HG03039 (cell line): ENCODE results near the gene DAPK2.

Source experiments
- ATAC-seq: cut with Tn5 transposase; IDR thresholded peaks from one replicate; pipeline ENCODE4 v1.9.1; 2021; ENCODE audit warnings: mild to moderate bottlenecking, moderate library complexity; ENCODE audit not compliant: unreplicated experiment

Gene DAPK2

GRCh38 chr15:63899193-63899592 is 147.1 kb downstream of the DAPK2 start:
- no peak for ATAC-seq

DNA sequence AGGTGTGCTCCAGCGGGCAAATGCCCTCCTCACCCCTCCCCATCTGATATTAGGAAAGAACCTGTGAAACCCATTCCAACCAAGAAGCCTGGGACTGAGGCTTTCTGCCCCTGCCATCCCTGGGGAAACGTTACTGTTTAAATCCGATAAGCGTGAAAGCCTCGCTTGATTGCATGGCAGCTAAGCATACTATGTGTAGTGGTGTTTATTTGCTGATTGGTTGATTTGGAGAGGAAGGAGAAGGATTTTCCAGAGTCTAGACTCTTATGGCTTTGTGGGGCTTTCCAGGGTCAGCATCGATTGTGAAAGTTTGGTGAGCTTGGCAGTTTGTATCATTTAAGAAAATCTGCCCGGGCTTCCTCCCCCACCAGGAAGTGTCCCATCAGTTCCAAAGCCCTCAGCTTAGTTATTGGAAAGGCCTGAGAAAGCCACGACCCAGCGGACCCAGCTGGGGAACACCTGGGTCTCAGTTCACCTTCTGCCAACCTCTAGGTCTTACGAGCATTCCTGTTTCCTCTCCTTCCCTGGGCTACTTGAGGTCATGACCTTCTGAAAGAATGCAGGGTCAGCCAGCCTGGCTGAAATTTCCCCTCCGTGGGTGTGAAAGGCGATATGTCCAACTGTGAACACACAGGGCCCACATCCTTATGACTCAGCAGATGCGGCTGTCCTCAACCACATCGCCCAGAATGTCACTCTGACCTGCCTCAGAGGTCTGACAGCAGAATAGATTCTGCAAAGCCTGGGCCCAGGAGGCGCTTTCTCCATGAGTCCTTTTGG is 149.8 kb downstream of the DAPK2 start:
- ATAC-seq: peak; percentile 51

DNA sequence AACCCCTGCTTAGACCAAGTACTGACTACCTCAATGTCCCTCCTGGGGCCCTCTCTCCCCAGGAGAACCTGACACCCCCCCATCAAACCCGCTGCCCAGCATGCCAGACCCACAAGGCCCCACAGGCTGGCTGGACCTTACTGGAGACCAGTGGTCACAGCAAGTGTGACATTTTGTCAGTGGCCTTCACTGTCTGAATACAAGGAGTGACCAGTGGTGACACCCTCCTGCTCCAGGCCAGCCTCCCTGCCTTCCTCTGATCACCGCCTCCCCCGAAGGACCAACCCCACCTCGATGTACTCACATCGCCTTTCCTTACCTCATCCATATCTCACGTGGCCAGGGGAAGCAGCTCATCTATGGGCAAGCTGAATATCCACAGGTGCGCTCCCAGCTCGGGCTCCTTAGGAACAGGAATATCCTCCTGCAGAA is 150.5 kb downstream of the DAPK2 start:
- ATAC-seq: no peak

DNA sequence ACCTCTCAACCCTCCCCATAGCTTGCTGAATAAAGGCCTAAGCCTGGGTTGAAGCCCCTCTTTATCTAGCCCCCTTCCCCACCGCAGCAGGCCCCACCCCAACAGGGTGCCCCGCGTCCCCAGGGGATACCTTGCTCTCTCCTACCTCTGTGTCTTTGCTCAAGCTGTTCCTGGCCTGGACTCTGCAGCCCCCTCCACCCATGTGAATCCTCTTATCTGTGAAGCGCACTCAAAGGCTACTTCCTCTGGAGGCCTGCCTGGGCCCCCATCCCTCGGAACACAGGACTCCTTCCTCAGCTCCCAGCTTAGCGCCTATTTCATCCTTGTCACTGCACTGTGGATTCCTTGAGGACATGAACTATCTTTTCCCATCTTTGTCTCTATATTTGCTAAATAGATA is 151.1 kb downstream of the DAPK2 start:
- ATAC-seq: no peak

DNA sequence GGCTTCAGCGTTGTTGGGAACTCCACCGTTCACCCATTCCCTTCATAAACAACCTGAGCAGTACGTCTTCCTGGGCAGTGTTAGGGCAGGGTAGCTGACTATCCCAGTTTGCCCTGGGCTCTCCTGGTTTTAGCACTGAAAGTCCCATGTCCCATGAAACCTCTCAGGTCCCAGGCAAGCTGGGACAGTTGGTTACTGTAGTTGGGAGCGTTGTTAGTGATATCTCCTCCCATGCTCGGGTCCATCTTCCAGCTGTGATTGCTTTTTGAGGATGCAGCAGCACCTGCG is 151.7 kb downstream of the DAPK2 start:
- no peak for ATAC-seq

DNA sequence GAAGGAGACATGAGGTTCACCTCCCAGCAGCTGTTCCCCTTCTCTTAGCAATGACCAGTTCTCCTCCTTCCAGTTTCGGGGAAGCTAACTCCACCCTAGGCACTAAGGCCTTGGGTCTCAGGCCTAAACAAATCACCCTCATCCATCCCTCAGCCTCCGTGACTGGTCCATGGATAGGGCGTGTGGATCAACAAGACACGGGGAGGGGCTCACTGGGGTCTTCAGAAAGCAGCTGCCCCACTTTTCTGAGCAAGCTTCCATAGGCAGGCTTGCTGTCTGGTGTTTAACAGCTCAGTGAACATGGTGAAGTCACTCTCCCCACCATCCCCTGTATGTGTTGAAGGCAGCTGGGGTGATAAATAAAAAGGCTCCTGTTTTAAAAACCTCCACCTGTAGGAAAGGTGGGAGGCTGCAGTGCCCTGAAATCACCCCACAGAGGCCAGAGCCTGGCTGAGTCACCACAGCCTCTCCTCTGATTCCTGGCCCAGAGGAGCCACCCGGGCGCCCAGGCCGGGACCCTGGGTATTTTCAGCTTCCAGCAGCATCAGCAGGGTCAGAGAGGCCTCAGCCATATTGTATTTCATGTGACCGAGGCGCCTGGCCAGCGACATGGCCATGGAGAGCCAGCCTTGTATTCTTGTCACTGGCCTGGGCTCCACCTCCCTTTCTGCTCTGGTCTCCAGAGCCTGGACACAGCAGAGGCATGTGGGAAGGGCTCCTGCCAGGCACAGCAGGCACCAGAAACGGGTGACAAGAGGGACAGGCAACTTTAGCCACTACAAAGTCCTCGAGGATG is 152.2 kb downstream of the DAPK2 start:
- ATAC-seq: no peak

GRCh38 chr15:63892794-63893441 is 153.4 kb downstream of the DAPK2 start:
- ATAC-seq: no peak

- ATAC-seq: no peak
These were observed 154.5 kb downstream of the DAPK2 start for GRCh38 chr15:63891768-63892133.

DNA sequence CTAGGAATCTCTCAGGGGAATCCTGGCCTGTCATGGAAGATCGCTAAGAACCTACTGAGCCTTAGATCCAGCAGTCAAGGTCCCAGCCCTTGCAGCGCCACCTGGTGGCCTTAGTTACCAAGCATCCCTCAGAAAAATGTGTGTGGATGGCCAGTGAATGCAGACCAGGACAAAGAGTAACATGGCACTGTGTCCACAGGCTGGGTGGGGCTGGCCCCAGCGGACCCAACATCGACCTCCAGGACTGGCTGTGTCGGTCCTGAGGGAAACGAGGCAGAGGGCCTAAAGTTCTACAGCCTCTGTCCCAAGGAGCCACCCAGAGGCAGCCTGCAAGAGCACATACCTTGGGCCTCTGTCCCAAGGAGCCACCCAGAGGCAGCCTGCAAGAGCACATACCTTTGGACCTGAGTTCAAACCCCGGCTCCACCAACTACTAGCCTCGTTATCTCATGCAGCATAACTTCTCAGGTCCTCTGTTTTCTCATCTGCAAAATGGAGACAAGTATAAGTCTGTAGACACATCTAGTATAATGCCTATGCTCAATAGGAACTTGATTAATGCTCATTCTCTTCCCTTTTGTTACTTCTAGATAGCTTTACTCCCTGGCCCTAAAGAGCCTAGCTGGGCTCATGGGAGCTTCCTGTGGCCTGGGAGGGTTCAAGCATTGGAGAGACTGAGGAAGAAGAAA is 155.1 kb downstream of the DAPK2 start:
- no peak for ATAC-seq

- no peak for ATAC-seq
These were observed 155.7 kb downstream of the DAPK2 start for GRCh38 chr15:63890617-63891016.

DNA sequence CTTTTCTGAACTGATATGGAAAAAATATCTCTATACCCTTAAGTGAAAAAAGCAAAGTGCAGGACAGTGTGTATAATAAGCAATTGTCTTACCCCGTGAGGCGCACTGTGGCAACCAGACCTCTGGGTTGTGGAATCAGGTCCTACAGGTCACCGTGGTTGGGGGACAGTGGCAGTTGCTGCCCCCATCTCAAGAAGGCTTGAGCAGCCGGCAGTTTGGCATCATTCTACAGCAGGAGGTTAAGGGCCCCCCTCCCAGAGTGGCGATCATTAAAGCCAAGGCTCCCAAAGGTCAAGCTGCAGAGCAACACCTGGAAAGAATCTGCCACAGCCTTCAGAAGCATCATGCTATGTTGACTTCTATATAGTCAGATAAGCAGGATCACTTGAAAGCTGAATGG is 156.5 kb downstream of the DAPK2 start:
- ATAC-seq: no peak

- ATAC-seq: no peak
These were observed 157.5 kb downstream of the DAPK2 start for GRCh38 chr15:63888823-63889222.

DNA sequence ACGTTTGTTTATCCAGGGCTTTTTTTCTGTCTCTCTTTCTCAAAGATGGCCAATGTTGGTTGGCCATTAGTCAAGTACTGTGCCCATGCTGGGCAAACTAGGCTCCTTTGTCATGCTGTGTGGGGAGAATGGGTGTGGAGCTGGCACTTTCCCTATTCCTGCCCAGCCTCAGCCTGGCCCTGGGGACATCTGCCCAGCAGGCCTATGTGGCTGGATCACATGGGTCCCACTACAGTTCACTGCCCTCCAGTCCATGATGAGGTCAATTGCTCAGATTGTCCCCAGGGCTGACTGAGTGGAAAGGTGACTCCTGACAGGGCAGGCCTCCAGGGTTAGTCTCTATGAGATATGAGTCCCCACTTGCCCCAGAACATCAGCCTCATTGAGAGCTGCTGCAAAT is 158.1 kb downstream of the DAPK2 start:
- no peak for ATAC-seq

- ATAC-seq: no peak
These were observed 158.7 kb downstream of the DAPK2 start for GRCh38 chr15:63887630-63888029.

DNA sequence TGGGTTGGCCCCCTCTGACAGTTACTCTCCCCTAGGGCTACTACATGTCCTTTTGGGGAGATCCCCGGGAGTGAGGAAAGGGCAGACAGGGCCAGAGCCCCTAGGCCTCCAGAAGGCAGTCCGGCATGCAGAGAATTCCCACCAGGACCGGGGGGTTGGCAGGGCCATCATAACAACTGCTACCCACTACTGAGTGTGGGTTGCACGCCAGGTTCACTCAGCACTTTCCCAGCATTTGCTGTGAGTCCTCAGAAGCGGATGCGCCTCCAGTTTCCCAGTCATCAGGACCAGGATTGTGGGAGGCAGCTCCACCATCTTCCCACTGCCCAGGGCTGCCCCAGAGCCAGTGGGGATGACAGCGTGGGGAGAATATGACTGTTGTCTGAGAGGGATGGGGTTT is 161.3 kb downstream of the DAPK2 start:
- no peak for ATAC-seq

DNA sequence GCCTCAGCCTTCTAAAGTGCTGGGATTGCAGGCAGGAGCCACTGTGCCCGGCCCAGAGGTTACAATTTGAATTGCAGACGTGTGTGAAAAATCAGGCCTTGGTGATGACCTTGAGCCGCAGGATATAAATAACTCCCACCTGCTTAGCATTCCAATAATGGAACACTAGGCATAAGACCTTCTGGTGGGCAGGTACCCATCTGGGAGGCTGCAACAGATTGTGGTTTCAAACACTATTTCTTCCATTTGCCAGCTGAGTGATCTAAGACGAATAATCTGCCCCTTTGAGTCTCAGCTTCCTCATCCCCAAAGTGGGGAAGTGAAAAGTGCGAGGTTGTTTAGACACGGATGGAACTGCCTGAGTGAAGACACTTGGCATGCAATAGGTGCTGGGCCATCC is 164.9 kb downstream of the DAPK2 start:
- no peak for ATAC-seq

DNA sequence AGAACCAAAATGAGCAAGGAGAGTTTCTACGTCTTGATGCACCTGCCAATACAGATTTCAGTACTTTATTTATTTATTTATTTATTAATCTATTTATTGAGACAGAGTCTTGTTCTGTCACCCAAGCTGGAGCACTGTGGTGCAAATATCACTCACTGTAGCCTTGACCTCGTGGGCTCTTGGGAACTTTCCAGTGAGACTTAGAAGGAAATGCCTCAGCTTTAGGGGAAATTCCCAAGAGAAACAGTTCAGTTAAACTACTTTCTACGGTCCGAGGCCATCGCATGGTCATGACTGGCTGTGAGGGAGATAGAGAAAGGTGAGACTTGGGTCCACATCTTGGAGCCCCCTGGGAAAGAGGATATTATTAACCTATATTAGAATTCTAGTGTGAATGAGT is 165.5 kb downstream of the DAPK2 start:
- no peak for ATAC-seq

- ATAC-seq: no peak
These were observed 166.3 kb downstream of the DAPK2 start for GRCh38 chr15:63879995-63880394.

DNA sequence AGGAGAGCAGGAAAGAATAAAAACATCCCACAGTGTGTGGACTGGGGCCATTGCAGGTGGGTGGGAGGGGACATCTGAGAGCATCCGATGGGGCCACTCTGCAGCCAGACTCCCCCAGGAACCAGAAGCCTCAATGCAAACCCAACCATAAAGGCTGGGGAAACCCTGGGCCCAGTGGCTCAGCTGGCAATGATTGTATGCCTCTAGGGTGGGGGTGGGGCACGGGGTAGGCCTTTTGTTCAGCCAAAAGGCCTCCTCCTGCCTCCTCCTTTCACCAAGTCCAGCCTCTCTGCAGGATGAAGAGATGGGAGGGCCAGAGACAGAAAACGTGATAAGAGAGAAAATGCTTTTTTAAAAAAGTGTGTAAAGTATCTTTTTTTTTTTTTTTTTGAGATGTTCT is 167.1 kb downstream of the DAPK2 start:
- ATAC-seq: no peak

DNA sequence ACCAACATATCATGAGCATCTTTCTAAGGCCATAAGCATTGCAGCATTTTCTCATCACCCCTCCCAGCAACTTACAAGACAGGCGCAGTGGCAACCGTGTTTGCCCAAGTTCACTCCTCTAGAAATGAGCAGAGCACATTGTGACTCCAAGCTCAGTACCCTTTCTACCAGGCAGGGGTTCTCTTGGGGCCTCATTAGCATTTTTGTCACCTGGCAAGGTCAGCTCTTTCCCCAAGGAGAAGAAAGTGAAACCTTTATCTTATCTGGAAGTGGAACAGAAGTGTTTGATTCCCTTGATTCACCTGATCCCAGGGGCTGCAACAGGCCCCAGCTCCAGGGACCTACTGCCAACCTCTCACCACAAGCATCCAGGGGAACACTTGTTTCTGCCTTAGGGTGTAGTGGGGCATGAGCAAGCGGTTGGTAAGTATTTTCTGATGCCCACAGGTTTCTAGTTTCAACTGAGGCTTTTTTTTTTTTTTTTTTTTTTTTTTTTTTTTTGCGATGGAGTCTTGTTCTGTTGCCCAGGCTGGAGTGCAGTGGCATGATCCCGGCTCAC is 168.5 kb downstream of the DAPK2 start:
- no peak for ATAC-seq

GRCh38 chr15:63876085-63876662 is 170.1 kb downstream of the DAPK2 start:
- no peak for ATAC-seq
